Activated T-helper 17 cell treated with anti-CD3 and anti-CD28 coated beads, Interleukin-2, amount 50 U/mL, for 72 hours (primary cell): Measurements from ENCODE around the gene TRAF7. TPM values are rescaled to one million over a fixed set of nuclear protein-coding genes. Genes with fewer than 3 reads are reported as not detected.

Experiments used
- ATAC-seq: fragments of 150-1000 bp; cut with Tn5 transposase; replicated peaks from 2 replicates; pipeline ENCODE4 v1.10.0; 2021; ENCODE audit warnings: mild to moderate bottlenecking, moderate library complexity
- H3K27ac Mint-ChIP-seq: one replicate; pipeline ENCODE4 v1.8.0; 2022; ENCODE audit warnings: mixed read lengths
- H3K27me3 Mint-ChIP-seq: one replicate; pipeline ENCODE4 v1.8.0; 2022; ENCODE audit warnings: mixed read lengths
- H3K36me3 Mint-ChIP-seq: one replicate; pipeline ENCODE4 v1.8.0; 2022; ENCODE audit warnings: low read depth, mild to moderate bottlenecking, mixed read lengths
- H3K4me1 Mint-ChIP-seq: one replicate; pipeline ENCODE4 v1.8.0; 2022; ENCODE audit warnings: mixed read lengths
- H3K4me3 Mint-ChIP-seq: one replicate; pipeline ENCODE4 v1.8.0; 2022; ENCODE audit warnings: mild to moderate bottlenecking, mixed read lengths
- H3K9me3 Mint-ChIP-seq: one replicate; pipeline ENCODE4 v1.8.0; 2022; ENCODE audit warnings: mixed read lengths
- total RNA-seq, 2 donors: library from RNA; stranded (reverse); gene quantifications; one replicate each; pipeline ENCODE4 v1.2.3, GENCODE V29; 2022

Gene TRAF7
- total RNA-seq, 2 donors from 2014 or later = 49.8 to 80.1 TPM

- Mint-ChIP-seq H3K4me3 (no peak overlapping the region), H3K27ac (no peak overlapping the region), H3K4me1 (no peaks in the 10 kb centered on the region), H3K36me3 (no peaks in the 10 kb centered on the region), H3K27me3 (no peaks in the 10 kb centered on the region), H3K9me3 (no peaks in the 10 kb centered on the region)
- ATAC-seq = no peak
Measured at GRCh38 chr16:2187212-2187611, 31.6 kb downstream of the TRAF7 start.

- no peak for ATAC-seq
- Mint-ChIP-seq H3K4me1 (no peaks in the 10 kb centered on the region), H3K27ac (no peak overlapping the region), H3K27me3 (no peaks in the 10 kb centered on the region), H3K36me3 (no peaks in the 10 kb centered on the region), H3K9me3 (no peaks in the 10 kb centered on the region), H3K4me3 (no peak overlapping the region)
Measured at GRCh38 chr16:2188395-2188794, 32.8 kb downstream of the TRAF7 start.

GRCh38 chr16:2189252-2189893 is 33.8 kb downstream of the TRAF7 start:
- no peaks in the 10 kb centered on the region for H3K36me3 Mint-ChIP-seq
- no peak overlapping the region for H3K27ac Mint-ChIP-seq
- H3K4me1 Mint-ChIP-seq = no peaks in the 10 kb centered on the region
- no peaks in the 10 kb centered on the region for H3K9me3 Mint-ChIP-seq
- H3K4me3 Mint-ChIP-seq = no peak overlapping the region
- H3K27me3 Mint-ChIP-seq = no peaks in the 10 kb centered on the region
- no peak for ATAC-seq

- Mint-ChIP-seq H3K27me3 (peaks cover 4% of the 10 kb centered on the region), H3K9me3 (no peaks in the 10 kb centered on the region), H3K27ac (no peak overlapping the region), H3K4me3 (no peak overlapping the region), H3K36me3 (no peaks in the 10 kb centered on the region), H3K4me1 (no peaks in the 10 kb centered on the region)
- ATAC-seq = no peak
Measured at GRCh38 chr16:2190002-2190658, 34.5 kb downstream of the TRAF7 start.

GRCh38 chr16:2190659-2191445 is 35.3 kb downstream of the TRAF7 start:
- no peaks in the 10 kb centered on the region for H3K9me3 Mint-ChIP-seq
- H3K4me1 Mint-ChIP-seq = no peaks in the 10 kb centered on the region
- H3K4me3 Mint-ChIP-seq = no peak overlapping the region
- ATAC-seq = no peak
- no peak overlapping the region for H3K27ac Mint-ChIP-seq
- peaks cover 4% of the 10 kb centered on the region for H3K27me3 Mint-ChIP-seq
- H3K36me3 Mint-ChIP-seq = no peaks in the 10 kb centered on the region

- Mint-ChIP-seq H3K9me3 (no peaks in the 10 kb centered on the region), H3K36me3 (no peaks in the 10 kb centered on the region), H3K4me3 (no peak overlapping the region), H3K4me1 (no peaks in the 10 kb centered on the region), H3K27ac (no peak overlapping the region), H3K27me3 (peaks cover 4% of the 10 kb centered on the region)
- no peak for ATAC-seq
Measured at GRCh38 chr16:2191446-2191706, 35.8 kb downstream of the TRAF7 start.

- no peaks in the 10 kb centered on the region for H3K9me3 Mint-ChIP-seq
- H3K27ac Mint-ChIP-seq = no peak overlapping the region
- H3K4me1 Mint-ChIP-seq = no peaks in the 10 kb centered on the region
- peaks cover 15% of the 10 kb centered on the region for H3K27me3 Mint-ChIP-seq
- ATAC-seq = no peak
- peak overlapping the region; percentile 56 for H3K4me3 Mint-ChIP-seq
- H3K36me3 Mint-ChIP-seq = no peaks in the 10 kb centered on the region
Measured at GRCh38 chr16:2194166-2194834, 38.7 kb downstream of the TRAF7 start.

- peak overlapping the region; percentile 56 for H3K4me3 Mint-ChIP-seq
- ATAC-seq = peak; percentile 83
- no peak overlapping the region for H3K27ac Mint-ChIP-seq
- no peaks in the 10 kb centered on the region for H3K36me3 Mint-ChIP-seq
- no peaks in the 10 kb centered on the region for H3K4me1 Mint-ChIP-seq
- no peaks in the 10 kb centered on the region for H3K9me3 Mint-ChIP-seq
- H3K27me3 Mint-ChIP-seq = peaks cover 15% of the 10 kb centered on the region
Measured at GRCh38 chr16:2194852-2195321, 39.3 kb downstream of the TRAF7 start.

- H3K27me3 Mint-ChIP-seq = peaks cover 15% of the 10 kb centered on the region
- H3K4me1 Mint-ChIP-seq = no peaks in the 10 kb centered on the region
- no peaks in the 10 kb centered on the region for H3K9me3 Mint-ChIP-seq
- no peaks in the 10 kb centered on the region for H3K36me3 Mint-ChIP-seq
- peak; percentile 49 for ATAC-seq
- peak overlapping the region; percentile 56 for H3K4me3 Mint-ChIP-seq
- no peak overlapping the region for H3K27ac Mint-ChIP-seq
Measured at GRCh38 chr16:2195322-2196161, 40.0 kb downstream of the TRAF7 start.

GRCh38 chr16:2196162-2196980 is 40.8 kb downstream of the TRAF7 start, which contains the start of gene CASKIN1:
Gene CASKIN1, minus strand, starts transcription at chr16:2196605. Its CDS starts 173 bp downstream, at chr16:2196432.
- peak; percentile 36 for ATAC-seq
- no peak within 1 kb of the TSS for H3K27ac Mint-ChIP-seq
- peaks cover 15% of the 10 kb centered on the region for H3K27me3 Mint-ChIP-seq
- no peaks in the 10 kb centered on the region for H3K9me3 Mint-ChIP-seq
- H3K4me1 Mint-ChIP-seq = no peaks in the 10 kb centered on the region
- peak within 1 kb of the TSS; percentile 56 for H3K4me3 Mint-ChIP-seq
- no peaks in the 10 kb centered on the region for H3K36me3 Mint-ChIP-seq

GRCh38 chr16:2196981-2197511 is 41.5 kb downstream of the TRAF7 start:
- H3K27me3 Mint-ChIP-seq = peaks cover 15% of the 10 kb centered on the region
- peak overlapping the region; percentile 47 for H3K4me3 Mint-ChIP-seq
- no peak for ATAC-seq
- no peaks in the 10 kb centered on the region for H3K36me3 Mint-ChIP-seq
- H3K9me3 Mint-ChIP-seq = no peaks in the 10 kb centered on the region
- H3K4me1 Mint-ChIP-seq = no peaks in the 10 kb centered on the region
- no peak overlapping the region for H3K27ac Mint-ChIP-seq

- Mint-ChIP-seq H3K9me3 (no peaks in the 10 kb centered on the region), H3K36me3 (no peaks in the 10 kb centered on the region), H3K27ac (no peak overlapping the region), H3K4me1 (no peaks in the 10 kb centered on the region), H3K27me3 (peaks cover 15% of the 10 kb centered on the region), H3K4me3 (peak overlapping the region; percentile 47)
- no peak for ATAC-seq
Measured at GRCh38 chr16:2197765-2198164, 42.2 kb downstream of the TRAF7 start.

- Mint-ChIP-seq H3K4me1 (no peaks in the 10 kb centered on the region), H3K4me3 (peak overlapping the region; percentile 47), H3K9me3 (no peaks in the 10 kb centered on the region), H3K27ac (no peak overlapping the region), H3K36me3 (no peaks in the 10 kb centered on the region), H3K27me3 (peaks cover 15% of the 10 kb centered on the region)
- ATAC-seq = no peak
Measured at GRCh38 chr16:2198283-2198682, 42.7 kb downstream of the TRAF7 start.
